H1 (cell line): Measurements from ENCODE around the gene CPED1. TPM values are rescaled to one million over a fixed set of nuclear protein-coding genes. Genes with fewer than 3 reads are reported as not detected.

Experiments
- CTCF ChIA-PET: fragments of 300-600 bp; sonication (Branson Sonifier 250); formaldehyde crosslinking; loops from one replicate; lab custom pipeline; 2021; ENCODE audit not compliant: partially characterized antibody; lab: Charles Lee
- POLR2A ChIA-PET: fragments of 300-600 bp; sonication (Branson Sonifier 250); formaldehyde crosslinking; loops from one replicate; lab custom pipeline; 2021; ENCODE audit warnings: inconsistent platforms; ENCODE audit not compliant: partially characterized antibody; lab: Charles Lee
- DNase-seq, 2 experiments: peaks; one replicate each; pipeline versions ENCODE4 v3.0.0 to v3.0.0-alpha.2; 2010 to 2022; ENCODE audit warnings: low spot score in 2 of 2, low read depth in 1 of 2, mixed read lengths in 1 of 2
- FAIRE-seq: peaks from 2 replicates; lab custom pipeline; 2011; peaks lifted over from hg19 to GRCh38; lab: Jason Lieb, UNC
- H2AFZ ChIP-seq: 2 replicates; pipeline ENCODE4 v1.8.1; 2012; ENCODE audit warnings: low read length, inconsistent platforms
- H2AK5ac ChIP-seq: 2 replicates; pipeline ENCODE4 v1.6.1; 2013; ENCODE audit warnings: low read depth, low read length
- H2BK120ac ChIP-seq: replicated peaks from 2 replicates; pipeline ENCODE3; 2013; ENCODE audit warnings: low read depth, low read length, inconsistent platforms
- H2BK12ac ChIP-seq: 2 replicates; pipeline ENCODE4 v1.6.1; 2013; ENCODE audit warnings: low read depth, low read length
- H2BK15ac ChIP-seq: 2 replicates; pipeline ENCODE4 v1.6.1; 2013; ENCODE audit warnings: low read length
- H2BK20ac ChIP-seq: 2 replicates; pipeline ENCODE4 v1.6.1; 2013; ENCODE audit warnings: low read length
- H2BK5ac ChIP-seq: 2 replicates; pipeline ENCODE4 v1.6.1; 2013; ENCODE audit warnings: low read depth, low read length
- H3K14ac ChIP-seq: 2 replicates; pipeline ENCODE4 v1.6.1; 2013; ENCODE audit warnings: inconsistent platforms; ENCODE audit not compliant: insufficient read length
- H3K18ac ChIP-seq: 2 replicates; pipeline ENCODE4 v1.6.1; 2013; ENCODE audit warnings: low read length; ENCODE audit errors: extremely low read depth
- H3K23ac ChIP-seq: 2 replicates; pipeline ENCODE4 v1.6.1; 2013; ENCODE audit warnings: inconsistent platforms; ENCODE audit not compliant: insufficient read length
- H3K23me2 ChIP-seq: 2 replicates; pipeline ENCODE4 v1.6.1; 2013; ENCODE audit warnings: low read depth, low read length
- H3K27ac ChIP-seq: 2 replicates; pipeline ENCODE4 v1.6.1; 2011; ENCODE audit warnings: low read depth, low read length, inconsistent platforms
- H3K27me3 ChIP-seq, 4 experiments: replicated peaks in 1 of 4; 1 replicate in 1 of 4; 2 replicates in 3 of 4; pipeline versions ENCODE4 v1.6.1 to v1.8.1; 2011 to 2013; ENCODE audit warnings: low read length in 3 of 4, mild to moderate bottlenecking in 3 of 4, inconsistent platforms in 2 of 4, mixed read lengths in 2 of 4, moderate library complexity in 1 of 4; ENCODE audit not compliant: control insufficient read depth in 3 of 4, insufficient read depth in 3 of 4; ENCODE audit errors: extremely low read depth in 1 of 4
- H3K36me3 ChIP-seq, 4 experiments: 2 replicates each; pipeline versions ENCODE4 v1.6.1 to v1.8.1; 2011 to 2013; ENCODE audit warnings: mild to moderate bottlenecking in 4 of 4, low read length in 3 of 4, moderate library complexity in 2 of 4, control low read depth in 1 of 4, inconsistent platforms in 1 of 4; ENCODE audit not compliant: insufficient read depth in 4 of 4, control insufficient read depth in 2 of 4
- H3K4ac ChIP-seq: replicated peaks from 2 replicates; pipeline ENCODE3; 2013; ENCODE audit warnings: low read length, low read depth, mixed read lengths, inconsistent platforms; ENCODE audit not compliant: insufficient read length
- H3K4me1 ChIP-seq, 4 experiments: replicated peaks in 1 of 4; 1 replicate in 1 of 4; 2 replicates in 3 of 4; pipeline versions ENCODE4 v1.6.1 to v1.8.1; 2011 to 2013; ENCODE audit warnings: low read length in 3 of 4, inconsistent platforms in 2 of 4, mixed read lengths in 1 of 4; ENCODE audit not compliant: insufficient read depth in 4 of 4, control insufficient read depth in 3 of 4
- H3K4me2 ChIP-seq, 2 experiments: 2 replicates each; pipeline versions ENCODE4 v1.6.1 to v1.8.1; 2011 to 2013; ENCODE audit warnings: low read depth in 2 of 2, low read length in 2 of 2, control low read depth in 1 of 2, inconsistent platforms in 1 of 2, mild to moderate bottlenecking in 1 of 2; ENCODE audit not compliant: insufficient read depth in 1 of 2
- H3K4me3 ChIP-seq, 4 experiments: fragments of 200-600, 300-600 bp in 1 of 4; sonication (generic), shearing (Covaris generic), sonication (Bioruptor Twin) in 1 of 4; 2 replicates each; pipeline versions ENCODE4 v1.5.1 to v1.8.1; 2011 to 2016; ENCODE audit warnings: low read length in 4 of 4, low read depth in 3 of 4, control low read depth in 2 of 4, inconsistent platforms in 2 of 4, mild to moderate bottlenecking in 2 of 4, mixed read lengths in 1 of 4, moderate library complexity in 1 of 4; ENCODE audit not compliant: insufficient read depth in 2 of 4; ENCODE audit errors: extremely low read depth in 1 of 4
- H3K56ac ChIP-seq: replicated peaks from 2 replicates; pipeline ENCODE3; 2013; ENCODE audit warnings: low read depth, mild to moderate bottlenecking, mixed read lengths, low read length, inconsistent platforms; ENCODE audit not compliant: insufficient read length
- H3K79me1 ChIP-seq: 2 replicates; pipeline ENCODE4 v1.6.1; 2013; ENCODE audit warnings: low read depth, low read length, control low read depth
- H3K79me2 ChIP-seq, 2 experiments: 2 replicates each; pipeline versions ENCODE4 v1.6.1 to v1.8.1; 2012 to 2013; ENCODE audit warnings: low read length in 2 of 2, mild to moderate bottlenecking in 2 of 2, inconsistent platforms in 1 of 2; ENCODE audit not compliant: insufficient read depth in 2 of 2, control insufficient read depth in 1 of 2
- H3K9ac ChIP-seq, 4 experiments: replicated peaks in 1 of 4; 1 replicate in 1 of 4; 2 replicates in 3 of 4; pipeline versions ENCODE4 v1.6.1 to v1.8.1; 2011 to 2013; ENCODE audit warnings: low read depth in 3 of 4, low read length in 3 of 4, control low read depth in 2 of 4, mild to moderate bottlenecking in 2 of 4, moderate library complexity in 2 of 4, inconsistent platforms in 1 of 4; ENCODE audit errors: extremely low read depth in 1 of 4
- H3K9me3 ChIP-seq, 2 experiments: 2 replicates each; pipeline versions ENCODE4 v1.6.1 to v1.8.1; 2012 to 2013; ENCODE audit warnings: mild to moderate bottlenecking in 2 of 2, moderate library complexity in 2 of 2, control low read depth in 1 of 2, inconsistent platforms in 1 of 2, low read depth in 1 of 2, low read length in 1 of 2, mixed read lengths in 1 of 2; ENCODE audit not compliant: insufficient read depth in 2 of 2
- H4K20me1 ChIP-seq, 2 experiments: replicated peaks in 1 of 2; 2 replicates each; pipeline versions ENCODE3 to v1.8.1; 2011 to 2013; ENCODE audit warnings: inconsistent platforms in 2 of 2, low read length in 2 of 2, mild to moderate bottlenecking in 1 of 2; ENCODE audit not compliant: insufficient read depth in 2 of 2, control insufficient read depth in 1 of 2
- H4K5ac ChIP-seq: 2 replicates; pipeline ENCODE4 v1.6.1; 2013; ENCODE audit warnings: low read length, low read depth, mixed read lengths, inconsistent platforms; ENCODE audit not compliant: insufficient read length
- H4K8ac ChIP-seq: 2 replicates; pipeline ENCODE4 v1.8.0; 2013; ENCODE audit warnings: mild to moderate bottlenecking, moderate library complexity, low read length, inconsistent platforms; ENCODE audit not compliant: insufficient read depth; ENCODE audit errors: extremely low read depth
- H4K91ac ChIP-seq: replicated peaks from 2 replicates; pipeline ENCODE3; 2013; ENCODE audit warnings: low read length, mixed read lengths, inconsistent platforms; ENCODE audit not compliant: insufficient read length
- ZNF274 ChIP-seq: IDR thresholded peaks from 2 replicates; pipeline ENCODE4 v1.7.0; 2012; ENCODE audit warnings: low read length, borderline replicate concordance; ENCODE audit errors: extremely low read depth
- WGBS, 2 experiments: shearing (Covaris generic) in 1 of 2; methylation state at CpG; one replicate each; pipeline versions ENCODE4 v1.1.6 to v1.1.7; 2013 to 2015; ENCODE audit warnings: low lambda C conversion rate in 2 of 2, mixed read lengths in 2 of 2, inconsistent platforms in 1 of 2, low coverage in 1 of 2, missing lambda C conversion rate in 1 of 2; ENCODE audit not compliant: insufficient replicate concordance in 2 of 2, insufficient coverage in 1 of 2, insufficient read length in 1 of 2; ENCODE audit errors: extremely low coverage in 1 of 2, missing lambda C conversion rate in 1 of 2; 5-methylcytosine and 5-hydroxymethylcytosine counted together
- polyA plus RNA-seq, 7 experiments: library from polyadenylated mRNA; depleted of rRNA in 3 of 7; stranded (reverse) in 5 of 7; unstranded in 2 of 7; fragments of >200 nt in 5 of 7; fragments of 200-250 nt in 2 of 7; gene quantifications; 1 replicate in 5 of 7; 2 replicates in 1 of 7; 4 replicates in 1 of 7; pipeline versions ENCODE4 v1.2.1 to v1.2.3, GENCODE V29; 2011 to 2013; ENCODE audit warnings: missing spikeins in 2 of 7, mixed read lengths in 2 of 7
- total RNA-seq: library from RNA; stranded (reverse); fragmentation: NEBNext Ultra II Directional; extraction: Animal tissue kit (Norgen Biotek cat#: 25700); gene quantifications from 2 replicates; pipeline ENCODE4 v1.2.1, GENCODE V29; 2021

The CPED1 gene
- total and polyA plus RNA-seq, 2 of the 8 experiments (the other 6 are each of a cell fraction or from before 2014, with no cell fraction given), result 0.08 to 0.39 TPM

- Histone ChIP-seq H3K14ac (no peak overlapping the region), H4K5ac (no peak overlapping the region), H3K79me1 (no peaks in the 10 kb centered on the region), H2BK15ac (no peak overlapping the region), H3K27ac (no peak overlapping the region), H3K4me2 (no peak overlapping the region), H3K36me3 (no peaks in the 10 kb centered on the region), H4K8ac (no peak overlapping the region), H3K9ac (no peak overlapping the region), H4K20me1 (no peaks in the 10 kb centered on the region), H3K56ac (no peak overlapping the region), H2AFZ (no peak overlapping the region), H3K4me3 (no peak overlapping the region), H3K27me3 (peaks cover 0 to 2% (median 0%) of the 10 kb centered on the region in 4 experiments; a peak in 1 of 7 replicates), H2BK20ac (no peak overlapping the region), H3K4ac (no peak overlapping the region), H3K18ac (no peak overlapping the region), H2BK120ac (no peak overlapping the region), H4K91ac (no peak overlapping the region), H3K9me3 (no peaks in the 10 kb centered on the region), H2BK5ac (no peak overlapping the region), H3K23ac (no peak overlapping the region), H2BK12ac (no peak overlapping the region), H3K4me1 (no peaks in the 10 kb centered on the region), H3K79me2 (no peaks in the 10 kb centered on the region), H3K23me2 (no peaks in the 10 kb centered on the region; the same call in 1 of the 2 replicates), H2AK5ac (no peak overlapping the region)
- DNase-seq (no peak), FAIRE-seq (no peak)
- POLR2A ChIA-PET, result no interaction called here
- CTCF ChIA-PET, result no interaction called here
- no peak for TF ChIP-seq ZNF274
- 90% methylated on average over 2 of the region's 2 CpGs; no CpG with 5 or more reads in 1 of the 2 experiments for WGBS, 2 experiments
These were observed 223.5 kb downstream of the CPED1 start for GRCh38 chr7:121212036-121212435.
